PC-3 (cell line): ENCODE measurements around the gene PPP1R3D. TPM values are rescaled to one million over a fixed set of nuclear protein-coding genes. Genes with fewer than 3 reads are reported as not detected.

Source experiments
- ATAC-seq: fragments of 200-7000 bp; cut with Tn5 transposase; 2 replicates; pipeline ENCODE4 v1.9.1; 2020; ENCODE audit warnings: mild to moderate bottlenecking, moderate library complexity
- BruUV-seq: library from RNA; stranded (reverse); fragments of 400-500 nt; replicated peaks from 2 replicates; lab custom pipeline; 2021; lab: Mats Ljungman, UMichigan
- CTCF ChIA-PET: fragments of 300-600 bp; sonication (Branson Sonifier 250); formaldehyde crosslinking; loops from one replicate; lab custom pipeline; 2022; ENCODE audit warnings: antibody characterized with exemption; lab: Charles Lee
- POLR2A ChIA-PET: fragments of 300-600 bp; sonication (Branson Sonifier 250); formaldehyde crosslinking; loops from one replicate; lab custom pipeline; 2022; ENCODE audit warnings: antibody characterized with exemption; ENCODE audit not compliant: unreplicated experiment; lab: Charles Lee
- DNase-seq: peaks from one replicate; pipeline ENCODE4 v3.0.0-alpha.2; 2015
- H2AFZ ChIP-seq: fragments of 300-600 bp; sonication (generic); 2 replicates; pipeline ENCODE4 v1.6.0; 2016; ENCODE audit warnings: antibody characterized with exemption, low read length
- H3F3A ChIP-seq: fragments of 300-600 bp; sonication (generic); one replicate; pipeline ENCODE4 v1.6.0; 2017; ENCODE audit warnings: antibody characterized with exemption, low read length, control low read depth, mild to moderate bottlenecking; ENCODE audit not compliant: unreplicated experiment
- H3K27ac ChIP-seq: fragments of 300-600 bp; sonication (generic); 2 replicates; pipeline ENCODE4 v1.5.1; 2016; ENCODE audit warnings: mild to moderate bottlenecking, low read length
- H3K27me3 ChIP-seq: fragments of 300-600 bp; sonication (generic); 2 replicates; pipeline ENCODE4 v1.6.1; 2016; ENCODE audit warnings: low read length, mixed read lengths
- H3K36me3 ChIP-seq: fragments of 300-600 bp; sonication (generic); 2 replicates; pipeline ENCODE4 v1.6.1; 2016; ENCODE audit warnings: low read depth, mixed run types, low read length, mixed read lengths
- H3K4me1 ChIP-seq: fragments of 300-600 bp; sonication (generic); 2 replicates; pipeline ENCODE4 v1.5.1; 2016; ENCODE audit warnings: low read length; ENCODE audit not compliant: insufficient read depth
- H3K4me2 ChIP-seq: fragments of 300-600 bp; sonication (generic); 2 replicates; pipeline ENCODE4 v1.6.0; 2016; ENCODE audit warnings: low read length
- H3K4me3 ChIP-seq: fragments of 300-600 bp; sonication (generic); 2 replicates; pipeline ENCODE4 v1.5.1; 2016; ENCODE audit warnings: mild to moderate bottlenecking, low read length, mixed read lengths
- H3K79me2 ChIP-seq: fragments of 300-600 bp; sonication (generic); 2 replicates; pipeline ENCODE4 v1.6.1; 2017; ENCODE audit warnings: low read length, mixed read lengths
- H3K9ac ChIP-seq: fragments of 300-600 bp; sonication (generic); 2 replicates; pipeline ENCODE4 v1.6.0; 2016; ENCODE audit warnings: mild to moderate bottlenecking, low read length
- H3K9me2 ChIP-seq: fragments of 300-600 bp; sonication (generic); replicated peaks from 2 replicates; pipeline ENCODE4 v1.6.1; 2016; ENCODE audit warnings: mixed run types, low read length, mixed read lengths
- H3K9me3 ChIP-seq: fragments of 300-600 bp; sonication (generic); 2 replicates; pipeline ENCODE4 v1.6.1; 2016; ENCODE audit warnings: low read length, mixed read lengths
- H4K20me1 ChIP-seq: fragments of 300-600 bp; sonication (generic); 2 replicates; pipeline ENCODE4 v1.6.1; 2016; ENCODE audit warnings: low read length, mixed read lengths
- EZH2 ChIP-seq: fragments of 300-600 bp; sonication (generic); IDR thresholded peaks from one replicate; pipeline ENCODE4 v1.6.1; 2017; ENCODE audit warnings: antibody characterized with exemption, mild to moderate bottlenecking, low read length; ENCODE audit not compliant: unreplicated experiment
- EZH2phosphoT487 ChIP-seq: fragments of 300-600 bp; sonication (generic); IDR thresholded peaks from 2 replicates; pipeline ENCODE4 v1.6.1; 2018; ENCODE audit warnings: mild to moderate bottlenecking, antibody characterized with exemption, low read length, borderline replicate concordance
- intact Hi-C: fragments of 100-400 bp; cut with micrococcal nuclease; formaldehyde crosslinking; loops from 2 replicates; pipeline ENCODE4 v1.9.0; 2023
- total RNA-seq: library from RNA; depleted of rRNA; stranded (reverse); fragments of >200 nt; gene quantifications from 2 replicates; pipeline ENCODE4 v1.2.3, GENCODE V29; 2014
- TF ChIP-seq, protein P1 (sequence below): fragments of 300-600 bp; sonication (generic); conservative IDR thresholded peaks from 2 replicates; pipeline ENCODE4 v1.5.1; 2017; ENCODE audit warnings: antibody characterized with exemption, low read depth, mild to moderate bottlenecking, low read length

Gene PPP1R3D
- total RNA-seq, 1 experiment from 2014 or later, result 6.3 TPM

- intact Hi-C loops, result no loop called here
- ATAC-seq (no peak), DNase-seq (no peak)
- H3K79me2 ChIP-seq, result no peaks in the 10 kb centered on the region
- no peak overlapping the region for H2AFZ ChIP-seq
- no peaks in the 10 kb centered on the region for H4K20me1 ChIP-seq
- no peaks in the 10 kb centered on the region for H3F3A ChIP-seq
- no peaks in the 10 kb centered on the region for H3K36me3 ChIP-seq
- H3K27me3 ChIP-seq, result no peaks in the 10 kb centered on the region
- H3K4me2 ChIP-seq, result no peak overlapping the region
- no peak overlapping the region for H3K4me3 ChIP-seq
- no peak for TF ChIP-seq EZH2
- TF ChIP-seq EZH2phosphoT487, result no peak
- TF ChIP-seq, protein P1, sequence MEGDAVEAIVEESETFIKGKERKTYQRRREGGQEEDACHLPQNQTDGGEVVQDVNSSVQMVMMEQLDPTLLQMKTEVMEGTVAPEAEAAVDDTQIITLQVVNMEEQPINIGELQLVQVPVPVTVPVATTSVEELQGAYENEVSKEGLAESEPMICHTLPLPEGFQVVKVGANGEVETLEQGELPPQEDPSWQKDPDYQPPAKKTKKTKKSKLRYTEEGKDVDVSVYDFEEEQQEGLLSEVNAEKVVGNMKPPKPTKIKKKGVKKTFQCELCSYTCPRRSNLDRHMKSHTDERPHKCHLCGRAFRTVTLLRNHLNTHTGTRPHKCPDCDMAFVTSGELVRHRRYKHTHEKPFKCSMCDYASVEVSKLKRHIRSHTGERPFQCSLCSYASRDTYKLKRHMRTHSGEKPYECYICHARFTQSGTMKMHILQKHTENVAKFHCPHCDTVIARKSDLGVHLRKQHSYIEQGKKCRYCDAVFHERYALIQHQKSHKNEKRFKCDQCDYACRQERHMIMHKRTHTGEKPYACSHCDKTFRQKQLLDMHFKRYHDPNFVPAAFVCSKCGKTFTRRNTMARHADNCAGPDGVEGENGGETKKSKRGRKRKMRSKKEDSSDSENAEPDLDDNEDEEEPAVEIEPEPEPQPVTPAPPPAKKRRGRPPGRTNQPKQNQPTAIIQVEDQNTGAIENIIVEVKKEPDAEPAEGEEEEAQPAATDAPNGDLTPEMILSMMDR, result no peak
- H3K27ac ChIP-seq, result no peak overlapping the region
- ChIA-PET CTCF (no interaction called here), POLR2A (interaction anchor here (0.6 kb wide), 1 partner anchor 73 kb away, joined by 5 read pairs; no protein-coding TSS in a partner anchor)
- BruUV-seq, result no TSS peak
- H3K9me3 ChIP-seq, result no peaks in the 10 kb centered on the region
- H3K4me1 ChIP-seq, result peaks cover 17% of the 10 kb centered on the region
- no peak overlapping the region for H3K9ac ChIP-seq
- H3K9me2 ChIP-seq, result no peaks in the 10 kb centered on the region
Measured at GRCh38 chr20:59976156-59976782, 36.2 kb upstream of the PPP1R3D start.

DNA sequence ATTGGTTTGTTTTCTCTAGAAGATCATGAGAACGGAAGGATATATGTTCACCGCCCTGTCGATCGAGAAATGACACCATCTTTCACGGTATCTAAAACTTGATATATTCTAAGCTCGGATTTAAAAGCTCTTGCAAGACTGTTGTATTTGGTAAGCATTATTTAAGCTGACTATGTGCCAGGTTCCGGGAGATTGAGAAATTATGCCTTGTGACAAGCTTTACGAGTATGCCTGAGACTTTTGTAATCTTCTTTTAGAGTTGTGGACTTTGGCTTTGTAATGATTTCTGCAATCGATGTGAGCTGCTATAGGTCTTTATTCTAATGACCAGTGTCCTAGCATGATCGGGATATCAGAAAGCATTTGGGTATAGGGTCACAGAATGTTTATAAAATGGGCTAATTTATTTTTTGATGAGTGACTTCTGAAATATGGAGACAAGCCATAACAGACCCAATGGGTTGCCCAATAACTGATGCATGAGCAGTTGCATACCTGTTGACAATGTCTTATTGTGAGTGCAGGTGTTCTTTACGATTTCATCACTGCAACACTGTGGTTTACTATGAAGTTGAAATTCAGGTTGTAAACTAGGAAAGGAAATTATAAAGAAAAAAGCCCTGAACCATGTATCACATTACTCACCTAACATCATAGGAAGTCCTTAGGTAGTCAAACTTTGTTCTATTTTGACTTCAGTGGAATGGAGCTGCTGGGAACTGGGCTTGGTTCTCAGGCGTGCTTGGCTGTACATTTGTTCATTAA is 32.1 kb upstream of the PPP1R3D start:
- DNase-seq (peak; percentile 89), ATAC-seq (peak; percentile 81)
- no peaks in the 10 kb centered on the region for H4K20me1 ChIP-seq
- ChIA-PET CTCF (no interaction called here), POLR2A (no interaction called here)
- H3K4me3 ChIP-seq, result peak overlapping the region; percentile 4; the same call in 1 of the 2 replicates
- H3K4me2 ChIP-seq, result peak overlapping the region; percentile 58
- peaks cover 27% of the 10 kb centered on the region for H3K4me1 ChIP-seq
- H3K9ac ChIP-seq, result peak overlapping the region; percentile 5; the same call in 1 of the 2 replicates
- intact Hi-C loops, result no loop called here
- TF ChIP-seq EZH2phosphoT487 (no peak), EZH2 (no peak)
- TF ChIP-seq, protein P1, result no peak
- no peaks in the 10 kb centered on the region for H3K9me3 ChIP-seq
- H3F3A ChIP-seq, result no peaks in the 10 kb centered on the region
- no peaks in the 10 kb centered on the region for H3K9me2 ChIP-seq
- H3K79me2 ChIP-seq, result no peaks in the 10 kb centered on the region
- no peak overlapping the region for H2AFZ ChIP-seq
- peak overlapping the region; percentile 75 for H3K27ac ChIP-seq
- no peaks in the 10 kb centered on the region for H3K27me3 ChIP-seq
- BruUV-seq, result no TSS peak
- no peaks in the 10 kb centered on the region for H3K36me3 ChIP-seq
